Measurements from ENCODE around the gene ATXN2.
"Not testable (repeated sequence)": the region's sequence is repeated elsewhere in the genome, so short reads cannot be mapped to it uniquely, and the experiment has no call there.

ATXN2 gene

GRCh38 chr12:111413442-111414086 lies 185.6 kb downstream of the ATXN2 start:
- no peak for DNase-seq

DNA sequence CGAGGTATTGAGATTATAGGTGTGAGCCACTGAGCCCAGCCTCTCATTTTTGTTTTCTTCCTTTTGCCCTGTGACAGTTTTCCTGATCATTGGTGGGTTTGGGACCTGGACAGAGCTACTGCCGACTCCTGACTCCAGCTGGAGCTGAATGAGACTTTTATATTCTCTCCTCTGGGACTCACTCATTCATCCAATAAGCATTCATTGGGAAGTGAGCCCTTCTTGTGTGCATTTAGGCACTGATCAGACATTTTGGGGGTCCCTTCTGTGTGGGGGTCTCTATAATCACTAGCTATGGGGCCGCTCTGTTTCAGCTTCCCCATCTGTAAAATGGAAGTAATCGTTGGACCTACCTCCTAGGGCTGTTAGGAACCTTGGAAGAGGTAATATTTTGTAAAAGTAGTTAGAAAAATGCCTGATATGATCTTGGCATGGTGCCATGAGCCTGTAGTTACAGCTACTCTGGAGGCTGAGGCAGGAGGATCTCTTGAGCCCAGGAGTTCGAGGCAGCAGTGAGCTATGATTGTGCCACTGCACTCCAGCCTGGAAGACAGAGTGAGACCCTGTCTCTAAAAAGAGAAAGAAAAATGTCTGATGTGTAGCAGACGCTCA lies 186.2 kb downstream of the ATXN2 start:
- no peak for DNase-seq

- no peak for DNase-seq
Observed at GRCh38 chr12:111412007-111412829, 186.9 kb downstream of the ATXN2 start.

- no peak for DNase-seq
Observed at GRCh38 chr12:111411185-111411764, 187.8 kb downstream of the ATXN2 start.

DNA sequence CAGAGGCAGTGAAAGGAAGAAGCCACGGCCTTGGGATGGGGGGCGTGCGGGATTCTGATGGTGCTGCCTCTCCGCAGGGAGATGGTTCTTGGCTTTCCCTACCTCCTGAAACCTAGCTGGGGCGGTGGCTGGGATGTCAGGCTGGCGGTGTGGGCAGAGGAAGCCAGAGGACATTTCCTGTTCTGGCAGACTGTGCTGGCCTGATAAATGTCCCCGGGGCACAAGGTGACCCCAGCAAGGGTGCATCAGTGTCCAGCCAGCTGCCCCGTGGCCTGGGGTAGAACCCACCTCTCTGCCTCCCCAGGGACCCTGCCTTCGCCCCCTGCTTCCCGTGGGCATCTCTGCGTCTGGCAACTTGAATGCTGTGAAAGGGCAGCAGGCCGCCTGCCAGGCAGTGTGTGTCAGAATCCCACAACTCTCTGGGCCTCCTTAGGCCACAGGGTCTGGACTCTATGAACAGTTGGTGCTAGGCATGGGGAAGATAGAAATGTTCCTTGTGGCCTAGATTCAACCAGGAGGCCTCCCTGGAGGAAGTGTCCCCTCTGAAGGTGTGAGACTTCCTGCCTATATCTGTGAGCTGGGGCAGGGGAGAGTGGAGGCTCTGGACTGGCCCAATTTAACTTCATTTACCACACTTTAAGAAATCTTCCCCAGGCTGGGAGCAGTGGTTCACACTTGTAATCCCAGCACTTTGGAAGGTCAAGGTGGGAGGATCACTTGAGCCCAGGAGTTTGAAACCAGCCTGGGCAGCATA lies 188.5 kb downstream of the ATXN2 start:
- DNase-seq, result no peak

DNA sequence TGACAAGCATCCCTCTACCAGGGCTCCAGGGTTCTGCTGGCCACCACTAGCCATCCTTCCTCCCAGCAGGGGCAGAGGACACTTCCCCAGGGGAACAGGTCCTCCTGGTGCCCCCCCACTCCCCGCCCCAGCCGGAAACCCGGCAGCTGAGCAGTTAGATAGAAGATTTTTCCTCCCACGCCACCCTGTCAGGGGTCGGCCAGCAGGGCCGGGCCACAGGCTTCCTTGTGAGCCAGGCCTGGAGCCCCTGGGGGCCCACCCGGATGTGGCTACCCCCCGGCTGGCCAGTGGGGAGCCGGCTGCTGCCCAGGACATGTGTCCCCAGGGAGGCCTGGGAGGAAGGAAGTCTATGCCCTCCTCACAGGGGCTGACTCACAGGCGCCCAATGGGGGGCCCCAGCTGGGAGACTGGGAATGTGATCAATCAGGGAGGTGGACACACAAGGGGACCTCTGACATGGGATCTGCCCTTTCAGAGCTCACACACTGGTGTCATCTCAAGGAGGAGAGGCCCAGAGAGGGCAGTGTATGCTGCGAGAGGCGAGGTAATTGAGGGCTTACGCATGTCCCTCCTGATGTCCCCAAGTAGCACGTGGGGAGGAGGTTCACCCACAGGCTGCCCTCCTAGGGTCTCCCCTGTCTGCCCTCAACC lies 189.2 kb downstream of the ATXN2 start:
- DNase-seq, result peak; percentile 42

DNA sequence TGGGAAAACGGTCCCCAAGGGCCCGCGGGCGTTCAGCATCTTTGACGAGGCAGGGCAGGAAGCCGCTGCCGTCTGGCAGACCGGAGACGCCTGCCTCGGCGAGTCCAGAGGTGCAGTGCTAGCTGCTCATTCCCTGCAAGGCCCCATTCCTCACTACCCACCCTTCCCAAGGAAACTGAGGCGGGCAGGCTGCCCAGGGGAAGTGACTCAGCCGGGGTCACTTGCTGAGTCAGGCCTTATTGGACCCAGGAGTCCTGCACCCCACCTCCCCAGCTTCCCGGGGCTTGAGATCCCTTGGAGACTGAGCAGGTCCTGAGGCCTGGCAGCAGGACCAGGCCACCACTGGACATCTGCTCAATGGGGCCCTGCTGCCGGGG lies 189.7 kb downstream of the ATXN2 start:
- DNase-seq, result no peak

DNA sequence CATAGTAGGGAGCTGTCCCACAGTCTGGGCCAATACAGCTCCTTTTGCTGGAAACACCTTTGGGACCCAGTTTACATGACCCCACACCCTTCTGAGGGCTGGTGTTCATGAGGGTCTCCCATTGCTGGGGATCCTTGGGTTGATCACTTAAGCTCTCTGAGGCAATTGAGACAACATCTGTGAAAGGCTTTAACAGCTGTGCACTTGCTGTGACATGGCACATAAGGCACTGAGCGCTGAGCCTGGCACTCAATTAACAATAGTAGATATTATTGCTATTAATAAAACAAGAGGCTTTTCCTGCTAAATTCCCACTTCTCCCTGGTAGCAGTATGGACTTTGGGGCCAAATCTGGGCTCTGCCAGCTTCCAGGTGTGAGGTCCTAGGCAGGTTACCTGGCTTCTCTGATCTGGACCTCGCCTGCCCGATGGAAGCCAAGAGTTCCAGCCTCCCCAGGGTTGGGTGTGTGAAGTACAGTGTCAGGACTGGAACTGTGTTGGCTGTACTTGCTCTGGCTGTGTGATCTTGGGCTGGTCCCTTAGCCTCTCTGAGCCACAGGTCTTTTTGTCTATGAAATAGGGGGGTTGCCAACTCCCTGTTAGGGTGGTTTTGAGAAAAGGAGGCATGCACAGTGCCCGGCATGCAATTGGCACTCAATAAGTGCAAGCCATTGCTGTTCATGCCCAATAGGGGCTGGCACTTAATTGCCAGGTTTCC lies 190.3 kb downstream of the ATXN2 start:
- DNase-seq, result no peak

GRCh38 chr12:111408116-111408440 lies 191.0 kb downstream of the ATXN2 start:
- DNase-seq, result no peak

DNA sequence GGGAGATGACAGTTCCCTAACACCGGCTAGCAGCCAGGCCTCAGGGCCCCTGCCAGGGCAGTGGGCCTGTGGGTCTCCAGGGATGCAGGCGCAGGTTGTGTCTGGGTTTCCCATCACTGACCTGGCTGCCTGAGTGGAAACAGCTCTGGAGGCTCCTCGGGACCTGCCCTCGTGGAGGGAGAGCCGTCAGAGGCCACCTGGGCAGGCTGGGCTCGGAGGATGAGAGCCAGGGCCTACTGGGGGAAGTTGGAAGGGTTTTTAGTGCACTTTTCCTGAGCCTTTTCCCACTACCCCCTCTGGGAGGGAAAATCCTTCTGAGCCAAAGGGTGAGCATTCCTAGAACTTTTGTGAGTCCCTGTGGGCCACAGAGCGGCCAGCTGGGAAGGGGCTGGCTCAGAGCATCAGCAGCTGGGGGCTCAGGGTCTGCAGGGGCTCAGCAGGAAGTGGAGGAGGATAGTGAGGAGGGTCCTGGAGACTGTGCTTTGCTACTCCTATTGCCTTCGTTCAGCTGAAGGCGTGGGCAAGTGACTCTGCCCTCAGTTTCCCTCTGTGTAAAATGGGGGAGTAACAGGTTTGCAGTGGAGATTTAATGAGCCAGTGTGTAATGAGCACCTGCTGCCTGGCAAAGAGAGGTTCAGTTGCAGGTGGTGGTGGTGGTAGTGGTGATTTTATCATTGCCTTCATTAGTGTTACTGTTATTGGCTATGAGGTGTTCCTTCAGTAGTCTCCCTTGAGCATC lies 191.6 kb downstream of the ATXN2 start:
- DNase-seq, result no peak

GRCh38 chr12:111406474-111407376 lies 192.4 kb downstream of the ATXN2 start:
- DNase-seq, result peak; percentile 32

DNA sequence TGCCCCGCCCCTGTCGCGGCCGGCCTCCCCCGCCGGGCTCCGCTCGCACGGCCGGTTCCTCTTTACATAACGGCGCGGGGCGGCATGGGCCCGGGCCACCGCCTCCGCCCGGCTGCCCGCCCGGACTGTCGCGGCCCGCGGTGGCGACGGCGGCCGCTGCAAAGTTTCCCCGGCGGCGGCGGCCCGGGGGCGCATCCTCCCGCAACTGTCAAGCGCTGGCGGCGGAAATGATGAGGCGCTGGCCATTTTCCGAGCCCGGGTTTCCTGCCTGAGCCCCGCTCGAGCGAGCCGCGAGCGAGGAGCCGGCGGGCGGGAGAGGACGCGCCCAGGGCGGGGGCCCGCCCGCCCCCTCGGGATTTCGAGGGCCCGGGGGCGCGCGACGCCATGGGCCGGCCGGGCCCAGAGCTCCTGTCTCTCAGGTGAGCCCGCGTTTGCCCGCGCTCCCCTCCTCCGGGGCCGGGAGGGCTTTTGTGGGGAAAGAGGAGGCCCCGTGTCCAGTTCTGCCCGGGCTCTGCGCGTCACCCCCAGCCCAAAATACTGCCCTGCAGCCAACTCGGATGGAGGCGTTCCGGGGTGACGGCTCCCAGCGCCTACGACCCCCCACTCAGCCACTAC lies 193.1 kb downstream of the ATXN2 start, which contains the start of gene SH2B3:
Gene SH2B3 (plus strand): TSS at position 65 of the 615 bp plus-strand sequence. CDS start 12,223 bp downstream, outside the sequence.
- DNase-seq, result peak; percentile 91

DNA sequence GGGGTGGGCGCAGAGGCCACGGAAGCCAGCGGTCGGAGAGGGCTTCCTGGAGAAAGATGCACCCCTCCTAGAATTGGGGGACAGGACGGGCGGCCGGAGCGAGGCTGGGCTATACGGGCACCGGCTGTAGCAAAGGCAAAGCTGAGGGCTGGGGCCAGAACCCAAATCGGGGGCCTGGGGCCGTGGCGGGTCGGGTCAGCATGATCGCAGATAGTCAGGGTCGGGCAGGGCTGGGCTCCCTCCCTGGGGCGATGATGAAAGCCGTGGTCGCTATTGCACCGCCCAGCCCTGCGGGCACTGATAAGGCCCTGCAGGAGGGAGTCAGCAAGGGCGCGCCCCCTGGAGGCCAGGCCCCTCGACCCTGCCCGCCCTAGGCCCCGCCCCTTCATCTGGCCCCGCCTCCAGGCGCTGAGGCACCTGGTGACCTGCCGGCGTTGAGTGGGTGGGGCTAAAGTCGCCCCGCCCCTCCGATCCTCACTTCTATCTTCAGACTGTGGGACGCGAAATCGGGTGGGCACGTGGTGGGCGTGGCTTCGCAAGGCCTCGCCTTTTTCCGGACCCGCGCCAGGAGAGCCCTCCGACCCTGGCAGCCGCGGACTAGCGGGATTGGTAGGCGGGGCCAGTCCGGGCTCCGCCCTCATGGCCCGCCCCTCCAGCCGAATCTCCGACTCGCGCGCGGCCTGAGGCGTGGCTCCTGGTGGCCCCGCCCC lies 193.8 kb downstream of the ATXN2 start:
- DNase-seq, result peak; percentile 98

- DNase-seq, result no peak
Observed at GRCh38 chr12:111404362-111405148, 194.6 kb downstream of the ATXN2 start.

GRCh38 chr12:111402490-111402824 lies 196.7 kb downstream of the ATXN2 start:
- DNase-seq, result not testable (repeated sequence)
